Head of caudate nucleus (tissue), 42 donors: Measurements from ENCODE around the gene VPS25.
A peak's percentile ranks its signal among the peaks of the same experiment; 100 is the strongest.
"Not testable (repeated sequence)": the region's sequence is repeated elsewhere in the genome, so short reads cannot be mapped to it uniquely, and the experiment has no call there.

ENCODE experiments used
- DNase-seq, 42 donors: peaks; one replicate each; pipeline versions ENCODE4 v3.0.0 to v3.0.0-alpha.2; 2020 to 2021; ENCODE audit warnings: mixed read lengths in 7 of 42
- intact Hi-C: fragments of 100-400 bp; cut with DNase I; formaldehyde crosslinking; loops from one replicate; pipeline ENCODE4 v1.15.0; 2022

Gene VPS25

GRCh38 chr17:42773290-42774035 is at the start of gene VPS25:
TSS of gene VPS25 (plus strand) at chr17:42773449. CDS start at chr17:42773476, 27 bp downstream.
- intact Hi-C loops, result no loop called here
- peak; percentile 72 to 94 (median 86) for DNase-seq

GRCh38 chr17:42723636-42724035 is 49.6 kb upstream of the VPS25 start:
- intact Hi-C loops, result loop anchor here (5.0 kb wide), 1 partner anchor 39 kb away; the partner anchor contains the start of gene RAMP2
- no peak for DNase-seq

- DNase-seq, result no peak
- intact Hi-C loops, result no loop called here
Observed at GRCh38 chr17:42725143-42725542, 48.1 kb upstream of the VPS25 start.

GRCh38 chr17:42740699-42741098 is 32.5 kb upstream of the VPS25 start:
- intact Hi-C loops, result no loop called here
- DNase-seq, result no peak

- intact Hi-C loops, DNase-seq: not testable (repeated sequence)
Observed at GRCh38 chr17:42742916-42743315, 30.3 kb upstream of the VPS25 start.

GRCh38 chr17:42743595-42744282 is 29.5 kb upstream of the VPS25 start:
- DNase-seq, result peak in 1 of 42 donors; percentile 17
- intact Hi-C loops, result no loop called here

- DNase-seq, result peak; percentile 29 to 79 (median 66)
- intact Hi-C loops, result no loop called here
Observed at GRCh38 chr17:42744283-42744805, 28.9 kb upstream of the VPS25 start.

- intact Hi-C loops, result no loop called here
- DNase-seq, result peak; percentile 71 to 94 (median 89)
Observed at GRCh38 chr17:42744806-42745617, 28.2 kb upstream of the VPS25 start, which contains the start of gene EZH1. TSS of gene EZH1 (minus strand) at chr17:42745040. CDS start at chr17:42728941, 16,099 bp downstream.

- intact Hi-C loops, result no loop called here
Observed at GRCh38 chr17:42748202-42748907, 24.9 kb upstream of the VPS25 start.

GRCh38 chr17:42748908-42749798 is 24.1 kb upstream of the VPS25 start:
- DNase-seq, result no peak
- intact Hi-C loops, result no loop called here

More at GRCh38 chr17:42748202-42748907, 24.9 kb upstream of the VPS25 start:
- no peak for DNase-seq

- intact Hi-C loops, result no loop called here
- no peak for DNase-seq
Observed at GRCh38 chr17:42750739-42751344, 22.4 kb upstream of the VPS25 start.

GRCh38 chr17:42751628-42752027 is 21.6 kb upstream of the VPS25 start:
- no peak for DNase-seq

GRCh38 chr17:42754782-42755181 is 18.5 kb upstream of the VPS25 start:
- DNase-seq, result no peak
- intact Hi-C loops, result no loop called here

More at GRCh38 chr17:42751628-42752027, 21.6 kb upstream of the VPS25 start:
- intact Hi-C loops, result no loop called here

GRCh38 chr17:42759982-42760651 is 13.1 kb upstream of the VPS25 start:
- intact Hi-C loops, result loop anchor here (5.0 kb wide), 1 partner anchor 38 kb away; no protein-coding TSS in a partner anchor

GRCh38 chr17:42760652-42761581 is 12.3 kb upstream of the VPS25 start, which contains the start of gene RAMP2:
TSS of gene RAMP2 (plus strand) at chr17:42761227. CDS start at chr17:42761262, 35 bp downstream.
- intact Hi-C loops, result loop anchor here (5.0 kb wide), 1 partner anchor 39 kb away; no protein-coding TSS in a partner anchor
- DNase-seq, result peak in 2 of 42 donors; percentile 32 to 35

More at GRCh38 chr17:42759982-42760651, 13.1 kb upstream of the VPS25 start:
- DNase-seq, result no peak
